ENCODE results near the gene WDR59.
"Not testable (repeated sequence)": the region's sequence is repeated elsewhere in the genome, so short reads cannot be mapped to it uniquely, and the experiment has no call there.

- not testable (repeated sequence) for TF ChIP-seq CTCF, POLR2A (IDR thresholded peaks at IDR 0.05)
Observed at GRCh38 chr16:75016451-75017081, 31.6 kb upstream of the WDR59 start.

All from heart left ventricle (tissue), 13 donors.